ENCODE data around the gene TGFB2. TPM values are rescaled to one million over a fixed set of nuclear protein-coding genes. Genes with fewer than 3 reads are reported as not detected.
A peak's percentile ranks its signal among the peaks of the same experiment; 100 is the strongest.

Gene TGFB2
- polyA plus RNA-seq, 2 of the 4 experiments (the other 2 are of a cell fraction), result 29.7 to 65.8 TPM

GRCh38 chr1:218463194-218464156 is 118.3 kb downstream of the TGFB2 start (continued):
- peak; percentile 20; the same call in 1 of the 2 replicates for TF ChIP-seq FOSL2 (IDR thresholded peaks at IDR 0.05)
- peak; percentile 72 for TF ChIP-seq FOSL2 (CRISPR knock-in tag; IDR thresholded peaks at IDR 0.05)
- no peak for TF ChIP-seq CHD4 (IDR thresholded peaks at IDR 0.05; ENCODE audit: borderline replicate concordance)
- 0 out of 2 replicates have a peak, but pooled peaks have one; percentile 30 for TF ChIP-seq FOXS1 (CRISPR knock-in tag; IDR thresholded peaks at IDR 0.05)
- peak; percentile 49; the same call in 1 of the 2 replicates for TF ChIP-seq HOXB13 (CRISPR knock-in tag; IDR thresholded peaks at IDR 0.05; ENCODE audit: low read depth)

- TF ChIP-seq NFE2L2 (conservative IDR thresholded peaks at IDR 0.05; ENCODE audit: low read length) (no peak), EP300 (IDR thresholded peaks at IDR 0.05) (no peak)
- ChIA-PET POLR2A (no interaction called here), CTCF (interaction anchor here (0.6 kb wide), 1 partner anchor 23 kb away, joined by 3 read pairs; no protein-coding TSS in a partner anchor)
- FAIRE-seq, result no peak
- no peaks in the 10 kb centered on the region for H3K9me3 ChIP-seq
- no peak for ATAC-seq
- H3K27ac ChIP-seq, result peak overlapping the region; percentile 72 to 83; a peak in 5 of 6 replicates
- no peak for DNase-seq (ENCODE audit: low read depth in 1 of 2, low spot score in 1 of 2)
- H3K4me2 ChIP-seq, result no peak overlapping the region
- no peak overlapping the region for H3K4me3 ChIP-seq
- peaks cover 46% of the 10 kb centered on the region for H3K4me1 ChIP-seq
- WGBS (ENCODE audit: missing lambda C conversion rate), result 81% methylated on average over 2 of the region's 2 CpGs
Observed at GRCh38 chr1:218464871-218465270, 119.7 kb downstream of the TGFB2 start.

GRCh38 chr1:218466341-218467010 is 121.3 kb downstream of the TGFB2 start:
- ChIA-PET CTCF (no interaction called here), POLR2A (no interaction called here)
- Histone ChIP-seq H3K27ac (peak overlapping the region in 1 of 2 experiments; percentile 46; a peak in 2 of 6 replicates), H3K4me1 (peaks cover 30% of the 10 kb centered on the region), H3K9me3 (no peaks in the 10 kb centered on the region), H3K4me3 (no peak overlapping the region), H3K4me2 (no peak overlapping the region)
- DNase-seq (ENCODE audit: low read depth in 1 of 2, low spot score in 1 of 2) (no peak), ATAC-seq (no peak), FAIRE-seq (no peak)
- 85% methylated on average over 6 of the region's 6 CpGs for WGBS (ENCODE audit: missing lambda C conversion rate)
- TF ChIP-seq CHD2 (IDR thresholded peaks at IDR 0.05; ENCODE audit: low read length, partially characterized antibody), result no peak
- no peak for TF ChIP-seq EP300 (IDR thresholded peaks at IDR 0.05)
- TF ChIP-seq HDAC2 (IDR thresholded peaks at IDR 0.05), result no peak
- no peak for TF ChIP-seq POLR2AphosphoS2 (conservative IDR thresholded peaks at IDR 0.05; ENCODE audit: low read length)
- no peak for TF ChIP-seq HES2 (IDR thresholded peaks at IDR 0.05)
- no peak for TF ChIP-seq MAZ (IDR thresholded peaks at IDR 0.05; ENCODE audit: borderline replicate concordance, low read depth, low read length)

GRCh38 chr1:218467101-218468072 is 122.3 kb downstream of the TGFB2 start:
- POLR2A ChIA-PET, result no interaction called here
- CTCF ChIA-PET, result interaction anchor here (1.3 to 1.4 kb wide), 2 partner anchors 23 to 84 kb away, joined by 3 to 4 read pairs; no protein-coding TSS in a partner anchor
- ATAC-seq, result no peak
- FAIRE-seq, result no peak
- no peak for DNase-seq (ENCODE audit: low read depth in 1 of 2, low spot score in 1 of 2)
- Histone ChIP-seq H3K27ac (peak overlapping the region in 1 of 2 experiments; percentile 29; a peak in 1 of 6 replicates), H3K4me1 (peaks cover 25% of the 10 kb centered on the region), H3K4me3 (no peak overlapping the region), H3K4me2 (no peak overlapping the region), H3K9me3 (no peaks in the 10 kb centered on the region)
- no peak for TF ChIP-seq RCOR1 (IDR thresholded peaks at IDR 0.05; ENCODE audit: low read depth, low read length)
- TF ChIP-seq CTCF (IDR thresholded peaks at IDR 0.05), result no peak
- TF ChIP-seq RNF2 (IDR thresholded peaks at IDR 0.05; ENCODE audit: borderline replicate concordance, low read depth), result no peak
- no peak for TF ChIP-seq TP53 (CRISPR knock-in tag; IDR thresholded peaks at IDR 0.05)
- no peak for TF ChIP-seq PHF8 (IDR thresholded peaks at IDR 0.05; ENCODE audit: borderline replicate concordance, low read depth)
- WGBS (ENCODE audit: missing lambda C conversion rate), result 94% methylated on average over 8 of the region's 8 CpGs
